ENCODE results near the gene TMUB1. TPM values are rescaled to one million over a fixed set of nuclear protein-coding genes. Genes with fewer than 3 reads are reported as not detected.

TMUB1 gene
- total and polyA plus RNA-seq, 9 of the 15 experiments (the other 6 are each of a cell fraction or from before 2014, with no cell fraction given): 0.14 to 241 (median 74.1) TPM

- TF ChIP-seq TOE1 (IDR thresholded peaks at IDR 0.05; ENCODE audit: borderline replicate concordance) (peak; percentile 48; the same call in 1 of the 2 replicates), TOE1 (CRISPR knock-in tag; IDR thresholded peaks at IDR 0.05; ENCODE audit: borderline replicate concordance, low read depth) (no peak), MTA2 (IDR thresholded peaks at IDR 0.05; ENCODE audit: low read depth) (peak; percentile 83), ATF7 (IDR thresholded peaks at IDR 0.05) (peak; percentile 96), SMARCB1 (IDR thresholded peaks at IDR 0.05; ENCODE audit: insufficient read length, low read depth) (peak; percentile 92), ARID1B (IDR thresholded peaks at IDR 0.05) (peak; percentile 99), MAFG (tag; conservative IDR thresholded peaks at IDR 0.05) (peak; percentile 3), CBFA2T2 (conservative IDR thresholded peaks at IDR 0.05) (peak; percentile 90), TGIF2 (CRISPR knock-in tag; IDR thresholded peaks at IDR 0.05) (no peak; the same call in 1 of the 2 replicates), JUND (IDR thresholded peaks at IDR 0.05; ENCODE audit: borderline replicate concordance, low read depth, low read length) (peak; percentile 100), JUND (tag; IDR thresholded peaks at IDR 0.05; ENCODE audit: borderline replicate concordance, low read depth, low read length) (peak; percentile 99; the same call in 2 of the 3 replicates), FOXM1 (IDR thresholded peaks at IDR 0.05; ENCODE audit: low read depth) (peak; percentile 71), FOXM1 (CRISPR knock-in tag; IDR thresholded peaks at IDR 0.05; ENCODE audit: low read depth) (no peak), DIDO1 (tag; IDR thresholded peaks at IDR 0.05; ENCODE audit: low read depth) (no peak), IFI16 (CRISPR knock-in tag; IDR thresholded peaks at IDR 0.05) (no peak), ETS2 (tag; IDR thresholded peaks at IDR 0.05; ENCODE audit: borderline replicate concordance, poor library complexity, severe bottlenecking) (no peak), XRCC5 (IDR thresholded peaks at IDR 0.05; ENCODE audit: low read depth, low read length) (peak; percentile 45; the same call in 1 of the 2 replicates), MTA1 (IDR thresholded peaks at IDR 0.05; ENCODE audit: borderline replicate concordance) (peak; percentile 79; the same call in 1 of the 2 replicates), PRDM10 (IDR thresholded peaks at IDR 0.05; ENCODE audit: partially characterized antibody) (peak; percentile 76), RFX1 (IDR thresholded peaks at IDR 0.05) (no peak), RBFOX2 (IDR thresholded peaks at IDR 0.05; ENCODE audit: low read depth, low read length) (peak; percentile 69), SMARCC2 (IDR thresholded peaks at IDR 0.05; ENCODE audit: low read depth) (peak; percentile 100), RCOR1 (IDR thresholded peaks at IDR 0.05; ENCODE audit: borderline replicate concordance in 1 of 2, low read depth in 2 of 2, low read length in 2 of 2) (peak; percentile 55 to 93; a peak in 2 of 4 replicates), USF2 (CRISPR knock-in tag; IDR thresholded peaks at IDR 0.05) (no peak), ZSCAN32 (CRISPR knock-in tag; IDR thresholded peaks at IDR 0.05) (peak; percentile 36; the same call in 1 of the 2 replicates)
Observed at GRCh38 chr7:151038951-151039849, 44.1 kb downstream of the TMUB1 start (continued).

Data from K562 (cell line).